Breast epithelium (tissue), 4 donors: Measurements from ENCODE around the gene MAST4. TPM values are rescaled to one million over a fixed set of nuclear protein-coding genes. Genes with fewer than 3 reads are reported as not detected.

Experiments
- DNase-seq, 2 donors: peaks; one replicate each; pipeline ENCODE4 v3.0.0-alpha.2; 2019; ENCODE audit warnings: low spot score in 2 of 2
- H3K27ac ChIP-seq, 2 donors: fragments of 200-600 bp; sonication (generic) in 1 of 2; one replicate each; pipeline ENCODE4 v1.5.1; 2016 to 2019; ENCODE audit warnings: mild to moderate bottlenecking in 1 of 2
- H3K27me3 ChIP-seq, 2 donors: fragments of 200-600 bp; sonication (generic) in 1 of 2; one replicate each; pipeline versions ENCODE4 v1.5.1 to v1.6.0; 2017 to 2019; ENCODE audit warnings: control low read depth in 1 of 2, mild to moderate bottlenecking in 1 of 2
- H3K36me3 ChIP-seq: fragments of 200-600 bp; one replicate; pipeline ENCODE4 v1.5.1; 2019
- H3K4me1 ChIP-seq, 2 donors: fragments of 200-600 bp; sonication (generic); one replicate each; pipeline ENCODE4 v1.5.1; 2016 to 2019; ENCODE audit warnings: control low read depth in 1 of 2
- H3K4me3 ChIP-seq, 3 donors: fragments of 200-600 bp; sonication (generic); 1 replicate in 2 of 3; 2 replicates in 1 of 3; pipeline ENCODE4 v1.5.1; 2016 to 2019; ENCODE audit warnings: mild to moderate bottlenecking in 3 of 3, moderate library complexity in 2 of 3
- H3K9me3 ChIP-seq, 2 donors: fragments of 200-600 bp; sonication (generic) in 1 of 2; one replicate each; pipeline ENCODE4 v1.5.1; 2016 to 2019; ENCODE audit warnings: control low read depth in 1 of 2
- CTCF ChIP-seq, 3 donors: fragments of 450-650 bp; IDR thresholded peaks; one replicate each; pipeline ENCODE4 v1.5.1; 2016 to 2017; ENCODE audit warnings: antibody characterized with exemption in 3 of 3, mild to moderate bottlenecking in 3 of 3, moderate library complexity in 3 of 3
- POLR2A ChIP-seq: fragments of 450-650 bp; IDR thresholded peaks from one replicate; pipeline ENCODE4 v1.6.1; 2016; ENCODE audit warnings: antibody characterized with exemption, mild to moderate bottlenecking, moderate library complexity
- POLR2AphosphoS5 ChIP-seq, 3 donors: sonication (generic); formaldehyde crosslinking; IDR thresholded peaks; one replicate each; pipeline ENCODE4 v1.6.1; 2017; ENCODE audit warnings: antibody characterized with exemption in 3 of 3
- intact Hi-C: fragments of 100-400 bp; cut with DNase I; formaldehyde crosslinking; loops from one replicate; pipeline ENCODE4 v1.15.1; 2023; ENCODE audit warnings: low total_unique reads
- total RNA-seq, 3 donors: library from RNA; depleted of rRNA; stranded (reverse); fragments of >200 nt; gene quantifications; one replicate each; pipeline ENCODE4 v1.1.0, GENCODE V29; 2016

MAST4 gene
- total RNA-seq, 3 donors from 2014 or later: 28.0 to 61.5 (median 50.1) TPM

GRCh38 chr5:67026278-67026677, 430.1 kb downstream of the MAST4 start:
- no peak overlapping the region for H3K27ac ChIP-seq
- H3K4me1 ChIP-seq: no peaks in the 10 kb centered on the region
- no peak for TF ChIP-seq POLR2AphosphoS5 (IDR thresholded peaks at IDR 0.05)
- no peaks in the 10 kb centered on the region for H3K9me3 ChIP-seq
- H3K27me3 ChIP-seq: no peaks in the 10 kb centered on the region
- intact Hi-C loops: no loop called here
- DNase-seq: no peak
- no peak overlapping the region for H3K4me3 ChIP-seq
- H3K36me3 ChIP-seq: no peaks in the 10 kb centered on the region

GRCh38 chr5:67027171-67027570, 431.0 kb downstream of the MAST4 start:
- no peaks in the 10 kb centered on the region for H3K9me3 ChIP-seq
- TF ChIP-seq POLR2A (no peak), CTCF (IDR thresholded peaks at IDR 0.05) (no peak), POLR2AphosphoS5 (IDR thresholded peaks at IDR 0.05) (no peak)
- H3K27me3 ChIP-seq: no peaks in the 10 kb centered on the region
- intact Hi-C loops: no loop called here
- DNase-seq: no peak
- H3K4me1 ChIP-seq: no peaks in the 10 kb centered on the region
- no peak overlapping the region for H3K27ac ChIP-seq
- H3K36me3 ChIP-seq: no peaks in the 10 kb centered on the region
- H3K4me3 ChIP-seq: no peak overlapping the region

- no peaks in the 10 kb centered on the region for H3K9me3 ChIP-seq
- no peak overlapping the region for H3K4me3 ChIP-seq
- H3K27ac ChIP-seq: no peak overlapping the region
- intact Hi-C loops: no loop called here
- DNase-seq: no peak
- no peaks in the 10 kb centered on the region for H3K27me3 ChIP-seq
- no peaks in the 10 kb centered on the region for H3K4me1 ChIP-seq
- no peak for TF ChIP-seq POLR2A
- no peak for TF ChIP-seq POLR2AphosphoS5 (IDR thresholded peaks at IDR 0.05)
- no peak for TF ChIP-seq CTCF (IDR thresholded peaks at IDR 0.05)
- H3K36me3 ChIP-seq: no peaks in the 10 kb centered on the region
Measured at GRCh38 chr5:67028371-67028770, 432.2 kb downstream of the MAST4 start.

- intact Hi-C loops: no loop called here
- Histone ChIP-seq H3K4me3 (no peak overlapping the region), H3K36me3 (no peaks in the 10 kb centered on the region), H3K9me3 (no peaks in the 10 kb centered on the region), H3K27ac (no peak overlapping the region), H3K27me3 (no peaks in the 10 kb centered on the region), H3K4me1 (no peaks in the 10 kb centered on the region)
- DNase-seq: no peak
- TF ChIP-seq POLR2A (no peak), CTCF (IDR thresholded peaks at IDR 0.05) (no peak), POLR2AphosphoS5 (IDR thresholded peaks at IDR 0.05) (no peak)
Measured at GRCh38 chr5:67028941-67029340, 432.7 kb downstream of the MAST4 start.

- no peak overlapping the region for H3K27ac ChIP-seq
- no peaks in the 10 kb centered on the region for H3K4me1 ChIP-seq
- no peak for DNase-seq
- no peak overlapping the region for H3K4me3 ChIP-seq
- TF ChIP-seq POLR2A (no peak), CTCF (IDR thresholded peaks at IDR 0.05) (no peak)
- no peaks in the 10 kb centered on the region for H3K27me3 ChIP-seq
- H3K36me3 ChIP-seq: no peaks in the 10 kb centered on the region
- intact Hi-C loops: no loop called here
- H3K9me3 ChIP-seq: no peaks in the 10 kb centered on the region
Measured at GRCh38 chr5:67029481-67029880, 433.3 kb downstream of the MAST4 start.
